HepG2 (cell line): ENCODE data around the gene NLE1. TPM values are rescaled to one million over a fixed set of nuclear protein-coding genes. Genes with fewer than 3 reads are reported as not detected.

Source experiments
- ARNT ChIP-seq: fragments of 450-650 bp; IDR thresholded peaks from 2 replicates; pipeline ENCODE4 v1.6.1; 2017
- HNF4A ChIP-seq: sonication (generic); formaldehyde crosslinking; IDR thresholded peaks from 2 replicates; pipeline ENCODE4 v1.4.0; 2020; ENCODE audit warnings: missing genetic modification reagents
- PAF1 ChIP-seq: IDR thresholded peaks from 2 replicates; pipeline ENCODE4 v1.6.1; 2016; ENCODE audit warnings: missing genetic modification reagents, missing compliant biosample characterization
- SNAPC2 ChIP-seq: sonication (generic); formaldehyde crosslinking; IDR thresholded peaks from 2 replicates; pipeline ENCODE4 v1.8.1; 2022; ENCODE audit warnings: mild to moderate bottlenecking, missing genetic modification reagents
- ZNF205 ChIP-seq: IDR thresholded peaks from 2 replicates; pipeline ENCODE4 v1.6.1; 2018; ENCODE audit warnings: missing biosample characterization, missing genetic modification reagents
- ZNF232 ChIP-seq: sonication (generic); formaldehyde crosslinking; IDR thresholded peaks from 2 replicates; pipeline ENCODE4 v1.4.0; 2020; ENCODE audit warnings: missing genetic modification reagents, borderline replicate concordance
- ZNF331 ChIP-seq: sonication (generic); formaldehyde crosslinking; IDR thresholded peaks from 2 replicates; pipeline ENCODE4 v1.4.0; 2020; ENCODE audit warnings: missing genetic modification reagents
- ZNF383 ChIP-seq: sonication (generic); formaldehyde crosslinking; IDR thresholded peaks from 2 replicates; pipeline ENCODE4 v1.4.0; 2020; ENCODE audit warnings: missing genetic modification reagents, mild to moderate bottlenecking, borderline replicate concordance
- polyA plus RNA-seq, 8 experiments: library from polyadenylated mRNA; depleted of rRNA in 3 of 8; stranded (reverse) in 7 of 8; unstranded in 1 of 8; fragments of >200 nt; fragmentation: Illumina TruSeq in 4 of 8; extraction: Trizol in 4 of 8; gene quantifications; 2 replicates each; pipeline versions ENCODE4 v1.2.1 to v1.2.3, GENCODE V29; 2011 to 2016; ENCODE audit warnings: low read depth in 4 of 8, missing spikeins in 1 of 8, mixed read lengths in 1 of 8; ENCODE audit not compliant: insufficient read depth in 1 of 8
- total RNA-seq, 5 experiments: library from RNA; depleted of rRNA; stranded (reverse); fragments of >200 nt; fragmentation: Illumina TruSeq; extraction: Trizol; gene quantifications; 2 replicates each; pipeline ENCODE4 v1.2.3, GENCODE V29; 2016; ENCODE audit warnings: low read depth in 1 of 5
- TF ChIP-seq, protein P1 (sequence below): sonication (generic); formaldehyde crosslinking; IDR thresholded peaks from 2 replicates; pipeline ENCODE4 v1.9.0; 2021; ENCODE audit warnings: mild to moderate bottlenecking, missing genetic modification reagents
- TF ChIP-seq, protein P2 (sequence below): sonication (generic); formaldehyde crosslinking; IDR thresholded peaks from 2 replicates; pipeline ENCODE4 v1.4.0; 2020; ENCODE audit warnings: missing genetic modification reagents

NLE1 gene
- total and polyA plus RNA-seq, 2 of the 13 experiments (the other 11 are each of a cell fraction or from before 2014, with no cell fraction given), result 20.3 to 34.5 TPM

GRCh38 chr17:35185849-35186248 is 43.7 kb upstream of the NLE1 start (continued):
- TF ChIP-seq, protein P1, sequence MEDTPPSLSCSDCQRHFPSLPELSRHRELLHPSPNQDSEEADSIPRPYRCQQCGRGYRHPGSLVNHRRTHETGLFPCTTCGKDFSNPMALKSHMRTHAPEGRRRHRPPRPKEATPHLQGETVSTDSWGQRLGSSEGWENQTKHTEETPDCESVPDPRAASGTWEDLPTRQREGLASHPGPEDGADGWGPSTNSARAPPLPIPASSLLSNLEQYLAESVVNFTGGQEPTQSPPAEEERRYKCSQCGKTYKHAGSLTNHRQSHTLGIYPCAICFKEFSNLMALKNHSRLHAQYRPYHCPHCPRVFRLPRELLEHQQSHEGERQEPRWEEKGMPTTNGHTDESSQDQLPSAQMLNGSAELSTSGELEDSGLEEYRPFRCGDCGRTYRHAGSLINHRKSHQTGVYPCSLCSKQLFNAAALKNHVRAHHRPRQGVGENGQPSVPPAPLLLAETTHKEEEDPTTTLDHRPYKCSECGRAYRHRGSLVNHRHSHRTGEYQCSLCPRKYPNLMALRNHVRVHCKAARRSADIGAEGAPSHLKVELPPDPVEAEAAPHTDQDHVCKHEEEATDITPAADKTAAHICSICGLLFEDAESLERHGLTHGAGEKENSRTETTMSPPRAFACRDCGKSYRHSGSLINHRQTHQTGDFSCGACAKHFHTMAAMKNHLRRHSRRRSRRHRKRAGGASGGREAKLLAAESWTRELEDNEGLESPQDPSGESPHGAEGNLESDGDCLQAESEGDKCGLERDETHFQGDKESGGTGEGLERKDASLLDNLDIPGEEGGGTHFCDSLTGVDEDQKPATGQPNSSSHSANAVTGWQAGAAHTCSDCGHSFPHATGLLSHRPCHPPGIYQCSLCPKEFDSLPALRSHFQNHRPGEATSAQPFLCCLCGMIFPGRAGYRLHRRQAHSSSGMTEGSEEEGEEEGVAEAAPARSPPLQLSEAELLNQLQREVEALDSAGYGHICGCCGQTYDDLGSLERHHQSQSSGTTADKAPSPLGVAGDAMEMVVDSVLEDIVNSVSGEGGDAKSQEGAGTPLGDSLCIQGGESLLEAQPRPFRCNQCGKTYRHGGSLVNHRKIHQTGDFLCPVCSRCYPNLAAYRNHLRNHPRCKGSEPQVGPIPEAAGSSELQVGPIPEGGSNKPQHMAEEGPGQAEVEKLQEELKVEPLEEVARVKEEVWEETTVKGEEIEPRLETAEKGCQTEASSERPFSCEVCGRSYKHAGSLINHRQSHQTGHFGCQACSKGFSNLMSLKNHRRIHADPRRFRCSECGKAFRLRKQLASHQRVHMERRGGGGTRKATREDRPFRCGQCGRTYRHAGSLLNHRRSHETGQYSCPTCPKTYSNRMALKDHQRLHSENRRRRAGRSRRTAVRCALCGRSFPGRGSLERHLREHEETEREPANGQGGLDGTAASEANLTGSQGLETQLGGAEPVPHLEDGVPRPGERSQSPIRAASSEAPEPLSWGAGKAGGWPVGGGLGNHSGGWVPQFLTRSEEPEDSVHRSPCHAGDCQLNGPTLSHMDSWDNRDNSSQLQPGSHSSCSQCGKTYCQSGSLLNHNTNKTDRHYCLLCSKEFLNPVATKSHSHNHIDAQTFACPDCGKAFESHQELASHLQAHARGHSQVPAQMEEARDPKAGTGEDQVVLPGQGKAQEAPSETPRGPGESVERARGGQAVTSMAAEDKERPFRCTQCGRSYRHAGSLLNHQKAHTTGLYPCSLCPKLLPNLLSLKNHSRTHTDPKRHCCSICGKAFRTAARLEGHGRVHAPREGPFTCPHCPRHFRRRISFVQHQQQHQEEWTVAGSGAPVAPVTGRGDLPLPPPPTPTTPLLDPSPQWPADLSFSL (CRISPR knock-in tag), result no peak
- TF ChIP-seq, protein P2, sequence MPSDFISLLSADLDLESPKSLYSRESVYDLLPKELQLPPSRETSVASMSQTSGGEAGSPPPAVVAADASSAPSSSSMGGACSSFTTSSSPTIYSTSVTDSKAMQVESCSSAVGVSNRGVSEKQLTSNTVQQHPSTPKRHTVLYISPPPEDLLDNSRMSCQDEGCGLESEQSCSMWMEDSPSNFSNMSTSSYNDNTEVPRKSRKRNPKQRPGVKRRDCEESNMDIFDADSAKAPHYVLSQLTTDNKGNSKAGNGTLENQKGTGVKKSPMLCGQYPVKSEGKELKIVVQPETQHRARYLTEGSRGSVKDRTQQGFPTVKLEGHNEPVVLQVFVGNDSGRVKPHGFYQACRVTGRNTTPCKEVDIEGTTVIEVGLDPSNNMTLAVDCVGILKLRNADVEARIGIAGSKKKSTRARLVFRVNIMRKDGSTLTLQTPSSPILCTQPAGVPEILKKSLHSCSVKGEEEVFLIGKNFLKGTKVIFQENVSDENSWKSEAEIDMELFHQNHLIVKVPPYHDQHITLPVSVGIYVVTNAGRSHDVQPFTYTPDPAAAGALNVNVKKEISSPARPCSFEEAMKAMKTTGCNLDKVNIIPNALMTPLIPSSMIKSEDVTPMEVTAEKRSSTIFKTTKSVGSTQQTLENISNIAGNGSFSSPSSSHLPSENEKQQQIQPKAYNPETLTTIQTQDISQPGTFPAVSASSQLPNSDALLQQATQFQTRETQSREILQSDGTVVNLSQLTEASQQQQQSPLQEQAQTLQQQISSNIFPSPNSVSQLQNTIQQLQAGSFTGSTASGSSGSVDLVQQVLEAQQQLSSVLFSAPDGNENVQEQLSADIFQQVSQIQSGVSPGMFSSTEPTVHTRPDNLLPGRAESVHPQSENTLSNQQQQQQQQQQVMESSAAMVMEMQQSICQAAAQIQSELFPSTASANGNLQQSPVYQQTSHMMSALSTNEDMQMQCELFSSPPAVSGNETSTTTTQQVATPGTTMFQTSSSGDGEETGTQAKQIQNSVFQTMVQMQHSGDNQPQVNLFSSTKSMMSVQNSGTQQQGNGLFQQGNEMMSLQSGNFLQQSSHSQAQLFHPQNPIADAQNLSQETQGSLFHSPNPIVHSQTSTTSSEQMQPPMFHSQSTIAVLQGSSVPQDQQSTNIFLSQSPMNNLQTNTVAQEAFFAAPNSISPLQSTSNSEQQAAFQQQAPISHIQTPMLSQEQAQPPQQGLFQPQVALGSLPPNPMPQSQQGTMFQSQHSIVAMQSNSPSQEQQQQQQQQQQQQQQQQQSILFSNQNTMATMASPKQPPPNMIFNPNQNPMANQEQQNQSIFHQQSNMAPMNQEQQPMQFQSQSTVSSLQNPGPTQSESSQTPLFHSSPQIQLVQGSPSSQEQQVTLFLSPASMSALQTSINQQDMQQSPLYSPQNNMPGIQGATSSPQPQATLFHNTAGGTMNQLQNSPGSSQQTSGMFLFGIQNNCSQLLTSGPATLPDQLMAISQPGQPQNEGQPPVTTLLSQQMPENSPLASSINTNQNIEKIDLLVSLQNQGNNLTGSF, result no peak
- TF ChIP-seq PAF1 (CRISPR knock-in tag), result no peak
- TF ChIP-seq ZNF232, result no peak
- no peak for TF ChIP-seq ZNF331 (CRISPR knock-in tag)
- no peak for TF ChIP-seq ZNF383 (CRISPR knock-in tag)
- no peak for TF ChIP-seq HNF4A (CRISPR knock-in tag)
- TF ChIP-seq ZNF205 (CRISPR knock-in tag), result no peak
- TF ChIP-seq ARNT, result no peak
- no peak for TF ChIP-seq SNAPC2 (CRISPR knock-in tag)
